ENCODE data around the gene DUSP23.

DUSP23 gene

DNA sequence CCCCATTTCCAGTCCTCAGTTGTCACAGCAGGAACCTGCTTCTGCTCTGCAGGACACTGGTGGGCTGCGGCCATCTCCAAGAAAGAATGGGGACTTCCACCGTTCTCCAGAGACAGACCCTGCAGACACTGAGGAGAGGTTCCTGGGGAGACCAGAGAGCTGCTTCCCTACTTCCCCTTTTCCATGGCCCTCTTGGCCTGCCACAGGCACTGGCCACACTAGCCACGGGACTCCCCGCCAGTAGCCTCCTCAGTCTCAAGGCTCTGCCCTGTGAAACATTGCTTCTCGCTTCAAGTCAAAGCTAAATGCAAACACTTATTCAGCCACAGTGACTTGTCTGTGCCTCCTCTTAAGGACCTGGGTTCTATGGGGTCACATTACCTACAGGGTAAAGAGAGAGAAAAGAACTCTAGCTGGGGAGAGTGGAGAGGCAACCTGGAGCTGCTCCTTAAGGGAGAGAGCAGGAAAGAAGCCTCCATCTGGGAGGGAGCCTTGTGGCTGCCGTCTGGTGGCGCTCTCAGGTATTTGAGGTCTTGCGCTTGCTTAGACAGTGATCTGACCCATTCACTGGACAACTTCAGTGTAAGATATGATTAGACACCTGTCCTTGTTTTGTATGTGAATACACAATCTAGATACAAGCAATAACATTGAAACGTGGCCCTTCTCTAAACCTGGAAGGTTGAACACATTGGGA, 40.6 kb downstream of the DUSP23 start:
- H3K9ac ChIP-seq (ENCODE audit: low read length) = no peak overlapping the region
- no peak overlapping the region for H3K4me2 ChIP-seq (ENCODE audit: low read length, poor library complexity, severe bottlenecking)
- no peak overlapping the region for H2BK12ac ChIP-seq (ENCODE audit: low read length in 2 of 2)
- WGBS = 56% methylated on average over 7 of the region's 9 CpGs
- DNase-seq = no peak
- H4K91ac ChIP-seq (ENCODE audit: low read length) = no peak overlapping the region
- no peaks in the 10 kb centered on the region for H3K9me3 ChIP-seq (ENCODE audit: control insufficient read depth, low read length)
- no peak overlapping the region for H3K14ac ChIP-seq (ENCODE audit: low read length in 2 of 2)
- H2BK120ac ChIP-seq (ENCODE audit: low read depth, low read length) = no peak overlapping the region
- H3K4me3 ChIP-seq (ENCODE audit: insufficient read depth in 1 of 2, low read depth in 1 of 2, low read length in 2 of 2) = no peak overlapping the region
- H4K8ac ChIP-seq (ENCODE audit: low read length) = no peak overlapping the region
- H3K18ac ChIP-seq (ENCODE audit: low read depth in 1 of 2, low read length in 2 of 2) = no peak overlapping the region
- peaks cover 34 to 42% of the 10 kb centered on the region in 2 experiments for H3K27me3 ChIP-seq (ENCODE audit: control insufficient read depth in 1 of 2, insufficient read depth in 1 of 2, low read length in 2 of 2)
- no peak overlapping the region for H2AFZ ChIP-seq (ENCODE audit: low read depth, low read length)
- H2AK5ac ChIP-seq (ENCODE audit: low read length, severe bottlenecking) = no peak overlapping the region
- peak overlapping the region in 1 of 2 experiments; percentile 14 for H3K23ac ChIP-seq (ENCODE audit: low read length in 2 of 2)
- H3K79me1 ChIP-seq (replicated peaks; ENCODE audit: low read length, poor library complexity, severe bottlenecking) = no peaks in the 10 kb centered on the region
- H3K27ac ChIP-seq (ENCODE audit: low read length, poor library complexity, severe bottlenecking) = no peak overlapping the region
- peaks cover 0 to 2% of the 10 kb centered on the region in 2 experiments for H3K36me3 ChIP-seq (ENCODE audit: control insufficient read depth in 1 of 2, insufficient read depth in 2 of 2, low read depth in 1 of 2, low read length in 2 of 2)
- H3K4ac ChIP-seq (ENCODE audit: low read depth in 1 of 2, low read length in 2 of 2) = no peak overlapping the region
- no peak overlapping the region for H2BK15ac ChIP-seq (ENCODE audit: low read depth, poor library complexity, severe bottlenecking)
- H3K4me1 ChIP-seq (ENCODE audit: control insufficient read depth, insufficient read depth, low read depth, low read length) = peaks cover 6% of the 10 kb centered on the region
- peak overlapping the region; percentile 11 for H2BK5ac ChIP-seq (ENCODE audit: low read depth, low read length, poor library complexity, severe bottlenecking)

DNA sequence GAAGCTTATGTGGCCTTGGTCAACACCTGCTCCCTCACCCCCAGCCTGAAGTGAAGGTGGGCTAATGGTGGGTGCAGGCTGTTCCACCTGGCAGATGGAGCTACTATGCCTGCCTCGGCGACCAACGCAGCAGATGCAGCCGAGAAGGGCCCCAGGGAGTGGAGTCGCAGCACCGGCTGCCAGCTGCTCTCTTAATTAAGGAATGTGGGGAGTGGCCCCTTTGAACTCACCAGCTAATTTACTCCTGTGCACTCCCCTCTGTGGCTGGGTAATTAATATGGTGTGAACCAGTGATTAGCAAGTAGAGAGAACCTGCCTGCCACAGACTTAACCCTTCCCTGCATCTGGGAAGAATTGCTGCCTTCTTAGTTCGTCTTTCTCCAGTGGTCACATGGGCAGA, 42.6 kb downstream of the DUSP23 start:
- WGBS = 9% methylated on average over 6 of the region's 7 CpGs
- H3K14ac ChIP-seq (ENCODE audit: low read length in 2 of 2) = peak overlapping the region in 1 of 2 experiments; percentile 48
- peaks cover 0 to 4% of the 10 kb centered on the region in 2 experiments for H3K36me3 ChIP-seq (ENCODE audit: control insufficient read depth in 1 of 2, insufficient read depth in 2 of 2, low read depth in 1 of 2, low read length in 2 of 2)
- H3K4me1 ChIP-seq (ENCODE audit: control insufficient read depth, insufficient read depth, low read depth, low read length) = peaks cover 19% of the 10 kb centered on the region
- no peak overlapping the region for H3K18ac ChIP-seq (ENCODE audit: low read depth in 1 of 2, low read length in 2 of 2)
- no peak overlapping the region for H3K4me3 ChIP-seq (ENCODE audit: insufficient read depth in 1 of 2, low read depth in 1 of 2, low read length in 2 of 2)
- peaks cover 34 to 42% of the 10 kb centered on the region in 2 experiments for H3K27me3 ChIP-seq (ENCODE audit: control insufficient read depth in 1 of 2, insufficient read depth in 1 of 2, low read length in 2 of 2)
- no peak overlapping the region for H2AFZ ChIP-seq (ENCODE audit: low read depth, low read length)
- H4K91ac ChIP-seq (ENCODE audit: low read length) = no peak overlapping the region
- H3K9me3 ChIP-seq (ENCODE audit: control insufficient read depth, low read length) = no peaks in the 10 kb centered on the region
- no peak overlapping the region for H3K27ac ChIP-seq (ENCODE audit: low read length, poor library complexity, severe bottlenecking)
- H2BK5ac ChIP-seq (ENCODE audit: low read depth, low read length, poor library complexity, severe bottlenecking) = no peak overlapping the region
- no peak overlapping the region for H2BK12ac ChIP-seq (ENCODE audit: low read length in 2 of 2)
- H3K79me1 ChIP-seq (replicated peaks; ENCODE audit: low read length, poor library complexity, severe bottlenecking) = no peaks in the 10 kb centered on the region
- no peak overlapping the region for H3K9ac ChIP-seq (ENCODE audit: low read length)
- no peak overlapping the region for H4K8ac ChIP-seq (ENCODE audit: low read length)
- no peak overlapping the region for H3K4me2 ChIP-seq (ENCODE audit: low read length, poor library complexity, severe bottlenecking)
- no peak overlapping the region for H3K23ac ChIP-seq (ENCODE audit: low read length in 2 of 2)
- H2BK15ac ChIP-seq (ENCODE audit: low read depth, poor library complexity, severe bottlenecking) = no peak overlapping the region
- H2BK120ac ChIP-seq (ENCODE audit: low read depth, low read length) = no peak overlapping the region
- no peak for DNase-seq
- no peak overlapping the region for H2AK5ac ChIP-seq (ENCODE audit: low read length, severe bottlenecking)
- no peak overlapping the region for H3K4ac ChIP-seq (ENCODE audit: low read depth in 1 of 2, low read length in 2 of 2)

DNA sequence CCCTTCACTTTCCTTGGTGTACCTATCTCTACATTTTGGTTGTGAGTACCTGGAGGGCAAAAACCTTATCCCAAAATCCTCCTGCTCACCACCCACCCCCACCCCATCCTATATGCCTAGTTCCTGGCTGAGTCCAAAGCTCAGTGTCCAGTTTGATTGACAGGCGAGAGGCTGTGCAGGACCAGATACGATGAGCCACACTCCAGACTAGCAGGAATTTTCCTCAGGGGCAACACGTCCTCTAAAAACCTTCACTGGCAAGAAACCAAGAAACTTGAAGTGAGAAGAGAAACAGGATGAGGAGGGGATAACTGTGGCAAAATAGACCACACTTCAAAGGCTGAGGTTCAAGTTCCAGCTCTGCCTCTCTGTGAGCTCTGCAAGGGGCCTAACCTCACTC, 44.8 kb downstream of the DUSP23 start:
- 71% methylated on average over 2 of the region's 3 CpGs for WGBS

DNA sequence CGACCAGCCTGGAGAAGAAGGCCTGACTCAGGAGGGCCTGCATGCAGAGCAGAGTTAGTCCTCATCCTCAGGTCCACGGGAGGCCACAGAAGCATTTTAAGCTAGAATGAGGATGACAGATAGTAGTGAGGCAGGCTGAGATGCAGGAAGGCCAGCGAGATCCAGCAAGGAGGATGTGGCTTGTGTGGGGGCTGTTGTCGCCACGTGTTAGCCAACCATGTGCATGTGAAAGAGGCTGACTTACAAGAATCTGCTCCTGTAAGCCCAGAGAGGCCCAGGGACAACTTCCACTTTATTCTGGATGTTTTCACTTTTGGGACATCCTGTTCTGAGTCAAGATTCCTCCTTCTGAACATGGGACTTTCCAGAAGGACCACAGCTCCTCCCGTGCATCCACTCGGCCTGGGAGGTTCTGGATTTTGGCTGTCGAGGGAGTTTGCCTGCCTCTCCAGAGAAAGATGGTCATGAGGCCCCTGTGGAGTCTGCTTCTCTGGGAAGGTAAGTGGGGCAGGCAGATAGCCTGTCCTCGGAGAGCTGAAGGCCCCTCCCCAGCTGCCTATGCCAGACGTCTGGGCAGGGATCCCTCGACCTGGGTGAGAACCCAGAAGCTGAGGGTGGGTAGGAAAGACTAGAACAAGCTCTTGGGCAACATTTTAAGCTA, 45.8 kb downstream of the DUSP23 start, which contains the start of gene SLAMF8:
TSS of gene SLAMF8 (plus strand) at position 433 of the 661 bp plus-strand sequence. CDS start at position 459, 26 bp downstream.
- no peak within 1 kb of the TSS for H2BK12ac ChIP-seq (ENCODE audit: low read length in 2 of 2)
- no peak within 1 kb of the TSS for H3K4me2 ChIP-seq (ENCODE audit: low read length, poor library complexity, severe bottlenecking)
- H3K18ac ChIP-seq (ENCODE audit: low read depth in 1 of 2, low read length in 2 of 2) = no peak within 1 kb of the TSS
- DNase-seq = no peak
- peaks cover 29% of the 10 kb centered on the region for H3K4me1 ChIP-seq (ENCODE audit: control insufficient read depth, insufficient read depth, low read depth, low read length)
- peaks cover 0 to 4% of the 10 kb centered on the region in 2 experiments for H3K36me3 ChIP-seq (ENCODE audit: control insufficient read depth in 1 of 2, insufficient read depth in 2 of 2, low read depth in 1 of 2, low read length in 2 of 2)
- H2BK5ac ChIP-seq (ENCODE audit: low read depth, low read length, poor library complexity, severe bottlenecking) = no peak within 1 kb of the TSS
- no peak within 1 kb of the TSS for H4K91ac ChIP-seq (ENCODE audit: low read length)
- no peak within 1 kb of the TSS for H3K14ac ChIP-seq (ENCODE audit: low read length in 2 of 2)
- no peak within 1 kb of the TSS for H2AK5ac ChIP-seq (ENCODE audit: low read length, severe bottlenecking)
- H3K27ac ChIP-seq (ENCODE audit: low read length, poor library complexity, severe bottlenecking) = no peak within 1 kb of the TSS
- no peak within 1 kb of the TSS for H3K4me3 ChIP-seq (ENCODE audit: insufficient read depth in 1 of 2, low read depth in 1 of 2, low read length in 2 of 2)
- H3K23ac ChIP-seq (ENCODE audit: low read length in 2 of 2) = no peak within 1 kb of the TSS
- H2BK15ac ChIP-seq (ENCODE audit: low read depth, poor library complexity, severe bottlenecking) = no peak within 1 kb of the TSS
- no peaks in the 10 kb centered on the region for H3K9me3 ChIP-seq (ENCODE audit: control insufficient read depth, low read length)
- no peak within 1 kb of the TSS for H3K4ac ChIP-seq (ENCODE audit: low read depth in 1 of 2, low read length in 2 of 2)
- H2BK120ac ChIP-seq (ENCODE audit: low read depth, low read length) = no peak within 1 kb of the TSS
- H3K9ac ChIP-seq (ENCODE audit: low read length) = no peak within 1 kb of the TSS
- H2AFZ ChIP-seq (ENCODE audit: low read depth, low read length) = no peak within 1 kb of the TSS
- H4K8ac ChIP-seq (ENCODE audit: low read length) = no peak within 1 kb of the TSS
- 87% methylated on average over 11 of the region's 11 CpGs for WGBS
- H3K27me3 ChIP-seq (ENCODE audit: control insufficient read depth in 1 of 2, insufficient read depth in 1 of 2, low read length in 2 of 2) = peaks cover 25 to 32% of the 10 kb centered on the region in 2 experiments
- no peaks in the 10 kb centered on the region for H3K79me1 ChIP-seq (replicated peaks; ENCODE audit: low read length, poor library complexity, severe bottlenecking)

More for the DNA sequence above, 44.8 kb downstream of the DUSP23 start:
- no peak overlapping the region for H2BK15ac ChIP-seq (ENCODE audit: low read depth, poor library complexity, severe bottlenecking)
- H2BK12ac ChIP-seq (ENCODE audit: low read length in 2 of 2) = no peak overlapping the region
- no peak overlapping the region for H3K23ac ChIP-seq (ENCODE audit: low read length in 2 of 2)
- H2AK5ac ChIP-seq (ENCODE audit: low read length, severe bottlenecking) = no peak overlapping the region
- H3K18ac ChIP-seq (ENCODE audit: low read depth in 1 of 2, low read length in 2 of 2) = no peak overlapping the region
- no peak overlapping the region for H3K4ac ChIP-seq (ENCODE audit: low read depth in 1 of 2, low read length in 2 of 2)
- H3K27me3 ChIP-seq (ENCODE audit: control insufficient read depth in 1 of 2, insufficient read depth in 1 of 2, low read length in 2 of 2) = peaks cover 29 to 39% of the 10 kb centered on the region in 2 experiments
- no peak overlapping the region for H3K14ac ChIP-seq (ENCODE audit: low read length in 2 of 2)
- H2BK120ac ChIP-seq (ENCODE audit: low read depth, low read length) = no peak overlapping the region
- peaks cover 0 to 4% of the 10 kb centered on the region in 2 experiments for H3K36me3 ChIP-seq (ENCODE audit: control insufficient read depth in 1 of 2, insufficient read depth in 2 of 2, low read depth in 1 of 2, low read length in 2 of 2)
- H3K9ac ChIP-seq (ENCODE audit: low read length) = no peak overlapping the region
- H3K4me1 ChIP-seq (ENCODE audit: control insufficient read depth, insufficient read depth, low read depth, low read length) = peaks cover 27% of the 10 kb centered on the region
- H4K8ac ChIP-seq (ENCODE audit: low read length) = no peak overlapping the region
- H3K27ac ChIP-seq (ENCODE audit: low read length, poor library complexity, severe bottlenecking) = no peak overlapping the region
- H3K4me2 ChIP-seq (ENCODE audit: low read length, poor library complexity, severe bottlenecking) = no peak overlapping the region
- no peak overlapping the region for H2BK5ac ChIP-seq (ENCODE audit: low read depth, low read length, poor library complexity, severe bottlenecking)
- H3K79me1 ChIP-seq (replicated peaks; ENCODE audit: low read length, poor library complexity, severe bottlenecking) = no peaks in the 10 kb centered on the region
- H3K4me3 ChIP-seq (ENCODE audit: insufficient read depth in 1 of 2, low read depth in 1 of 2, low read length in 2 of 2) = no peak overlapping the region
- no peak overlapping the region for H2AFZ ChIP-seq (ENCODE audit: low read depth, low read length)
- no peak for DNase-seq
- H3K9me3 ChIP-seq (ENCODE audit: control insufficient read depth, low read length) = no peaks in the 10 kb centered on the region
- H4K91ac ChIP-seq (ENCODE audit: low read length) = no peak overlapping the region

Measured in mesenchymal stem cell (in vitro differentiated cells and primary cell).